ENCODE measurements around the gene PHACTR1.
"Not testable (repeated sequence)": the region's sequence is repeated elsewhere in the genome, so short reads cannot be mapped to it uniquely, and the experiment has no call there.

PHACTR1 gene

DNA sequence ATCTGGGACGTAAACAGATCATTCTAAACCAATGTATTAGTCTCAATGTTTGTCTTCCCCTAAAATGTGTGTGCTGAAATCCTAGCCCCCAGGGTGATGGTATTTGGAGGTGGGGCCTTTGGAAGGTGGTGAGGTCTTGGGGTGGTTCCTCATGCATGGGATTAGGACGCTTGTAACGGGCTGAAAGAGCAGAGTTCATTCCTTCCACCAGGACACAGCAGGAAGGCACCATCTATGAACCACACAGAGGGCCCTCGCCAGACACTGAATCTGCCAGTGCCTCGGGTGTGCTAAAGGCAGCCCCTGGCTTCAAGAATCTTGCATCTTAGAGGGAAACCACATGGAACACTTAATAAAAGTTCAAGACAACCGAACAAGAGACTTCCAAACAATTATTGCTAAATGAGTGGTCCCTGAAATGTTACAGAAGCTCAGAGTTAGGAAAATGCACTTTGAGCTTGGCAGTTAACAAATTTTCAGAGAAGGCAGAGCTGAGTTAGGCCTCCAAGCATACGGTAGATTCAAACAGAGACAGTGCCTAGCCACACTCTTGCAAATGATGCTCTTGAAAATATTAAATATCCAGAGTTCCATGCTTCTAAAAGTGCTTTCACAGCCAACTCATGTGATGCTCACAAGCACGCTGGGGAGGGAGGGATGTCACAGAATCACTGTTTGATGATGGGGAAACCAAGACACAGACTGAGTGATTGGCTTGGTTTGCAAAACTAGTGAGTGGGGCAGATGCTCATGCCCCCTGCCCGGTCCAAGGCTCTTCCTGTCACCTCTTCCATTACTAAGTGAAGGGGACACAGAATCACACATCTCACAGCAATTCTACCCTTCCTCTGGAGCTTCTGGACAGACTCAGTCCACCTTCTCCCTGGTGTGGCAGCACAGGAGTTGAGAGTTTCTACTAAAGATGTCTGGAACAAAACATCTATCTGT is 584.4 kb downstream of the PHACTR1 start:
- no peak for DNase-seq

DNA sequence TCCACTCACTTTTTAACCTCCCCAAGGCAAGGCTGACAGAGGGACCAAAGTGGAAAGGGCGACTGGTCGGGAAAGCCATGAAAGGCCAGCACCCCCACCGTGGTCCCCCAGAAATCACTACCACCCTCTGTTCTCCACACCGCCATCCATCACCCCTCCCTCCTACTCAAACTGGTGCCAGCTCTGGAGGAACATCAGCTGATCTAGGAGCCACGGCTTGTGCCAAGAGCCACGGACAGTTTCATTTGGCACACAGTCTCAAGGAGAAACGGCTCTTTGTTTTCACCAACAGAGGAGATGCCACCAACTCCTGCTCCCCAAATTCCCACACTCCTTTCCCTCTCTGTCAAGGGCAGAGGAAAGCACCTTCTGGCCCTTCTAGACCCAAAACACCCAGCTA is 585.7 kb downstream of the PHACTR1 start:
- no peak for DNase-seq

- peak; percentile 56 for DNase-seq
Observed at GRCh38 chr6:13302751-13303667, 586.4 kb downstream of the PHACTR1 start.

- DNase-seq: peak; percentile 5
Observed at GRCh38 chr6:13303668-13304017, 587.1 kb downstream of the PHACTR1 start.

DNA sequence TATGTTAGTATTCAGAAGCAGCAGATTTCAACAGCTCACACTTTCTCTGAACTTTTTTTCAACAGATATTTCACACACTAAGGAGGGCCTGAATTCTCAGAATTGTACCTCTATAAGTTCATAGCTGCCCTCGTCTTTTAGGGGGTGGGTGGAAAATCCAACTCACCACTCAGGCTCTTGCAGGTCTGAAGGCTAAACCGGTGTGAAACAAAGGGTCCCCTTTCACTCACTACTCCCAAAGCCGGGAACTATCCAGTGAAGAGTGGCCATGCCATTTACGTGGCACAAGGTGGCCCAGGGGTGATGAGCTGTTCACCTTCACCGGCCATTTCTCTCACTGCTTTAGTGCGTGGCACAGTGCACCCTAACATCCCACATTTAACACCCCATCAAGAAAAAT is 587.5 kb downstream of the PHACTR1 start:
- no peak for DNase-seq

DNA sequence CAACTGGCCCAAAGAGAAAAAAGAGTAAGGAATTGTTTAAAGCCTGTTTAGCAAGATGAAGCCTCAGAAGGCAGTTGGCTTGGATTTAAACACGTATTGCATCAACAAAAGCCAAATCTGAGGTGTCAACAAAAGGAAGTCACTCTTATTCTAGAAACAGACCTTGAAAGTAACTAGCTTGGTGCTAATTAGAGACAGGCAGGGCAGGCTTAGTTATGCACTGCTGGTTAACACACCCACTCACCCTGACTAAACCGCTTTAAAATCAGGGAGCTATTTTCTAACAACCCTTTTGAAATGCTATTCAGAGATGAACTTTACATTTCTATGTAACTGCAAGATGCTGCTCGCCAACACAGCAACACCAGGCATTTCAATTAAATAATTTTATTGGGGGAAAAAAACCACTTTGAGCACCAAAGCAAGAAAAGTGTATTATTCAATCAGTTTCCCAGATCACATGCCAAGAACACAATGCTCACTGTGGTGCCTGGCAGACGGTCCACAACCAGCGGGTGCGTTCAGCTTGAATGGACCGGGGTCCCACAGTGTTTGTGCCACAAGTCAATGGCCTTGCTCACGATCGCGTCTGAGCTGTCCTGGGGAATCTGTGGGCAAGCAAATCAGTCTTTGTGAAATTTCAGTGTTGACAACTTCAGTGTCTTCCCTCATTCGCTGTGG is 588.2 kb downstream of the PHACTR1 start:
- no peak for DNase-seq

DNA sequence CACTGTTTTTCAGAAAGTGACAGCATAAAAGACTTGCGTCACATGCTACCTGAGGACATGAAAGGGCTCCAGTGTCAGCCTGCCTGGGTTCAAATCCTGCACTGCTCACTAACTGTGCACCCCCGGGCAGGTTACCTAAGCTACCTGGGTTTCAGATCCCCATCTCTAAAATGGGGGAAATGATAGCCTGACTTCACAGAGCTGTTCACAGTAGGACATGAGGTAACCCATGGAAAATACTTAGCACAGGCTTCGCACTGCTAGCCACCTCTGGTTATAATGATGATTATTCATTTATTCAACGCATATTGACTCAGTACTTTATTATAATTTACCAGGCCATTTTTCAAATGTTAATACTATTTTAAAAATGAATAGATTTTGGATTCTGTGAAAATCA is 588.7 kb downstream of the PHACTR1 start:
- DNase-seq: no peak

DNA sequence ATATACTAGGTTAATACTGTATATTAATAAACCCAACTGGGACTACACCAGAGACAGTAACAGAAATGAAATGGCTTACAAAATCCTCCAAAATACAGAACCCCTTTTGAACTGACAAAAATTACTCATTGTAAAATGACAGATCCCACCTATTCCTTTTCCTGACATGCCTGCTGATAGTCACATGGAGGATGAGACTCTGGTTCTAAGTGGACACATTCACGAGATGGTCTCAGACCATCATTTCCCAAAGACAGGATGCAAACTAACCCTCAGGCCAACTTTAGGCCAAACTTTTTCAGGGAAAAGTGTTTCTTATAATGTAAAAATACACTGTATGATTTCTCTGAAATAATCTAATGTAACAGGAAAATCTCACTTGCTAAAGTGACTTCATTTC is 589.2 kb downstream of the PHACTR1 start:
- no peak for DNase-seq

- no peak for DNase-seq
Observed at GRCh38 chr6:13307508-13307995, 591.0 kb downstream of the PHACTR1 start.

DNA sequence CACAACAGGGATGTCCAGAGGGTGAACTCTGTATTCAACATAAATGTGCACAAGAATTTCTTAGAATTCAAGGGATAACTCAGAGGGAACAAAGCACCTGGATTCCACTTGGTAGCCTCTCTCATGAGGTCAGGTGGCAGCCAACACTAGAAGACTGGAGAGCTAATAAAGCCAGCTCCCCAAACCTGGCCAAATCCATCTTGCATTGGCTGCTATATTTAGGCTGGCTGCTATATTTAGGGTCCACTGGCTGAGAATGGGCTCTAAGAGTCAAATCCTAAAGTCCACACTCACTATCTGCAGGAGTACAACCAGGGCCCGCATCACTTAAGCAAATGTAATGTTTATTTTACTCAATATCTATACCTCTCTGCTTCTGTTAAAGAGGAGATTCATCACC is 591.8 kb downstream of the PHACTR1 start:
- no peak for DNase-seq

DNA sequence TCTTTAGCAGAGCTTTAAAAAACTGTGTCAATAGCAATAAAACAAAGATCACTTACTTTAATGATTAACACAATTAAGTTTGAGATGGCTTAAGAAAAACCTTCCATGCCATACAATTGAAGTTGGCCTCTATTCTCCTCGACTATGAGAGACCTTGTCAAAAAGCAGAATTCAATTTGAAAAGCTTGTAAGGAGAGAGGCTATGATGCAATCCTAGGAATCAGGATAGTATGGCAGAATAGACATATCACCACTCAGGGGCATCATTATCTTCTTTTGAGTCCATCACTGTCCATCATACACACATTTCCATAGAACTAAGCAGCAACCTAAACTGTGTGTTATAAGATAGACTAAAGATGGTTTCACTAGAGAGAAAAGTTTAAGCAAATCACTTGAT is 594.6 kb downstream of the PHACTR1 start:
- DNase-seq: no peak

- DNase-seq: no peak
Observed at GRCh38 chr6:13314806-13315205, 598.2 kb downstream of the PHACTR1 start.

- DNase-seq: no peak
Observed at GRCh38 chr6:13315896-13316295, 599.3 kb downstream of the PHACTR1 start.

GRCh38 chr6:13318821-13319220 is 602.3 kb downstream of the PHACTR1 start:
- no peak for DNase-seq

- DNase-seq: no peak
Observed at GRCh38 chr6:13319891-13320564, 603.5 kb downstream of the PHACTR1 start.

DNA sequence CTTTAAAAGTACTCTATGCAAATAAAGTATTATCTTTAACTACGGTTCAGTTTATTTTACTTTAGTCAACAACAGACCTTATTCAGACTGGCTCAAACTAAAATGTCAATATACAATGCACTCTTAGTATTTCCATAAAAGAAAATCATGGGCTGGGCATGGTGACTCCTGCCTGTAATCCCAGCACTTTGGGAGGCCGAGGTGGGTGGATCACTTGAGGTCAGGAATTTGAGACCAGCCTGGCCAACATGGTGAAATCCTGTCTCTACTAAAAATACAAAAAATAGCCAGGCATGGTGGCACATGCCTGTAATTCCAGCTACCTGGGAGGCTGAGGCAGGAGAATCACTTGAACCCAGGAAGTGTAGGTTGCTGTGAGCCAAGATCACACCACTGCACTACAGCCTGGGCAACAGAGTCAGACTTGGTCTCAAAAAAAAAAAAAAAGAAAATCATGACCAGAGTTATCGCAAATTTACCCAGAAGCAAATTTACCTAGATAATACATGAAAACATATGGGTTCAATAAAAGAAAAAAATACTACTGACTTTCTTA is 609.5 kb downstream of the PHACTR1 start:
- DNase-seq: not testable (repeated sequence)

- DNase-seq: no peak
Observed at GRCh38 chr6:13327691-13328075, 611.1 kb downstream of the PHACTR1 start.

GRCh38 chr6:13328076-13328874 is 611.7 kb downstream of the PHACTR1 start, which contains the start of gene TBC1D7:
Gene TBC1D7 (minus strand): TSS chr6:13328537. CDS start chr6:13326898, 1,639 bp downstream.
- peak; percentile 75 for DNase-seq

DNA sequence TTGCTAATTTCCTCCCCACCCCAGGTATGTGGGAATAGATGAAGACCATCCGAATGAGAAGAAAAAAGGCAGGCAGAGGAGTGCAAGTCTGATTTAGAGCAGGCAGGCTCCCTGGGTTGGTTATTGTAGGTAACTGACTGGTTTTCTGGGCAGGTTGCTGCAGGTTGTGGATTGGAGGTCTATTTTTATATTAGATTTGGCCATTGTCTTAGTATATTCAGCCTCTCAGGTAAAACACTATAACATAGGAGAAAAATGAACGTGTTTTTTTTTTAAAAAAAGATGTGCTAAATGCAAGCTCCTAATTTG is 612.3 kb downstream of the PHACTR1 start:
- peak; percentile 52 for DNase-seq

GRCh38 chr6:13331516-13332348 is 615.2 kb downstream of the PHACTR1 start:
- DNase-seq: peak; percentile 69

Data from NCI-H510A treated with DMSO at 0.1 percent for 48 hours (cell line).